ENCODE measurements around the gene PPP2R2B.

PPP2R2B gene

DNA sequence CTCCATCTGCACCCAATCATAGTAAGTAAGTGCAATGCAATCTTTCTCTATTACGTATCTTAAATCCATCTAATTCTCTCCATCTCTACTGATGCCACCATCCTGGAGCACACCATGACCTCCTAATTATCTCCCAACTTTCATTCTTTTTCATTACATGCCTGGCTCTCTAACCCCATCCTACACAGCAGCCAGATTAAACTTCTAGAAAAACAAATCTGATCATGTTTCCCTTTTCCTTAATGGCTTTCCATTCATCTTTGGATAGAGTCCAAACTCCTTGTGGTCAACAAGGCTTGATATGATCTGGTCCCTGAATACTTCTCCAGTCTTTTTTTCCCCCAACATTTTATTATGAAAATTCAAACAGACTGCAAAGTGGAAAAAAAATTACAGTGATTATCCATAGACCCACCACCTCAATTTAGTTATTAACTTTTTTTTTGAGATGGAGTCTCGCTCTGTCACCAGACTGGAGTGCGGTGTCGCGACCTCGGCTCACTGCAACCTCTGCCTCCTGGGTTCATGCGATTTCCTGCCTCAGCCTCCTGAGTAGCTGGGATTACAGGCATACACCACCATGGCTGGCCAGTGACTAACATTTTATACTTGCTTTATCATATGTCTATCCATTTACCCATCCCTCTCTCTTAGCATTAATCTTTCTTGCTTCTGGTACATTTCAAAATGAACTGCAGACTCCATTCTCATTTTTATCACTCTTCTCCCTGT lies 5.2 kb downstream of the PPP2R2B start:
- no peaks in the 10 kb centered on the region for H3K36me3 ChIP-seq (replicated peaks; ENCODE audit: insufficient read depth, low read length)
- no peaks in the 10 kb centered on the region for H3K27me3 ChIP-seq (replicated peaks; ENCODE audit: insufficient read depth, low read length)
- no peaks in the 10 kb centered on the region for H4K20me1 ChIP-seq (ENCODE audit: insufficient read depth, low read length)
- no peak overlapping the region for H3K9ac ChIP-seq (ENCODE audit: low read length)
- no peak for TF ChIP-seq EZH2 (optimal IDR thresholded peaks at IDR 0.05; ENCODE audit: low read depth, low read length)
- no peak for TF ChIP-seq EZH2phosphoT487 (IDR thresholded peaks at IDR 0.05; ENCODE audit: low read length)
- TF ChIP-seq, protein P1, sequence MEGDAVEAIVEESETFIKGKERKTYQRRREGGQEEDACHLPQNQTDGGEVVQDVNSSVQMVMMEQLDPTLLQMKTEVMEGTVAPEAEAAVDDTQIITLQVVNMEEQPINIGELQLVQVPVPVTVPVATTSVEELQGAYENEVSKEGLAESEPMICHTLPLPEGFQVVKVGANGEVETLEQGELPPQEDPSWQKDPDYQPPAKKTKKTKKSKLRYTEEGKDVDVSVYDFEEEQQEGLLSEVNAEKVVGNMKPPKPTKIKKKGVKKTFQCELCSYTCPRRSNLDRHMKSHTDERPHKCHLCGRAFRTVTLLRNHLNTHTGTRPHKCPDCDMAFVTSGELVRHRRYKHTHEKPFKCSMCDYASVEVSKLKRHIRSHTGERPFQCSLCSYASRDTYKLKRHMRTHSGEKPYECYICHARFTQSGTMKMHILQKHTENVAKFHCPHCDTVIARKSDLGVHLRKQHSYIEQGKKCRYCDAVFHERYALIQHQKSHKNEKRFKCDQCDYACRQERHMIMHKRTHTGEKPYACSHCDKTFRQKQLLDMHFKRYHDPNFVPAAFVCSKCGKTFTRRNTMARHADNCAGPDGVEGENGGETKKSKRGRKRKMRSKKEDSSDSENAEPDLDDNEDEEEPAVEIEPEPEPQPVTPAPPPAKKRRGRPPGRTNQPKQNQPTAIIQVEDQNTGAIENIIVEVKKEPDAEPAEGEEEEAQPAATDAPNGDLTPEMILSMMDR (IDR thresholded peaks at IDR 0.05; ENCODE audit: low read length), result no peak
- peaks cover 12% of the 10 kb centered on the region for H3K4me1 ChIP-seq (ENCODE audit: low read length)
- no peak for DNase-seq
- peaks cover 18% of the 10 kb centered on the region for H3F3A ChIP-seq (ENCODE audit: insufficient read depth, low read length)
- no peaks in the 10 kb centered on the region for H3K9me3 ChIP-seq (replicated peaks; ENCODE audit: insufficient read depth, low read length)
- no peak overlapping the region for H3K4me2 ChIP-seq (ENCODE audit: low read depth, low read length)
- no peak overlapping the region for H3K4me3 ChIP-seq (ENCODE audit: low read length)
- no peaks in the 10 kb centered on the region for H3K9me2 ChIP-seq (replicated peaks; ENCODE audit: insufficient read depth, low read length)
- H3K79me2 ChIP-seq (ENCODE audit: low read length), result no peaks in the 10 kb centered on the region
- H3K27ac ChIP-seq (ENCODE audit: low read length), result no peak overlapping the region
- H2AFZ ChIP-seq (ENCODE audit: low read length), result no peak overlapping the region

DNA sequence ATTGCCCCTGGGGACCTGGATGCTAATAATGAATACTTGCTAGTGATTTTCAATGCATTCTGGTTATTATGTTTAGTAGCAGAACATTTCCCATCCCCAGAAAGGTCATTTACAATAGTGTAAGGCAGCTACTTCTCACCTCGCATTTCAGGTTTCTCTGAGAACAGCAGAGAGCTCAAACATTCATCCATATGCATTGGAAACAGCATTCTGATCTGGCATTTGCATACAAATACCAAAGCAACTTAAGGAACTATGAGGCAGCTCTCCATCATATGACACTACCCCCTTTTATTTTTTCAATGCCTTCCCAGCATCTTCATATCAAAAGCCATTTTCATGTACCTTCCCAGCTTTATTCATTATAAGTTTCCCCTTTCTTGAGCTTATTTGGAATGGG lies 6.4 kb downstream of the PPP2R2B start:
- H3K4me2 ChIP-seq (ENCODE audit: low read depth, low read length), result no peak overlapping the region
- H3K36me3 ChIP-seq (replicated peaks; ENCODE audit: insufficient read depth, low read length), result no peaks in the 10 kb centered on the region
- H3K79me2 ChIP-seq (ENCODE audit: low read length), result no peaks in the 10 kb centered on the region
- H3F3A ChIP-seq (ENCODE audit: insufficient read depth, low read length), result peaks cover 10% of the 10 kb centered on the region
- no peak for DNase-seq
- no peaks in the 10 kb centered on the region for H4K20me1 ChIP-seq (ENCODE audit: insufficient read depth, low read length)
- no peak overlapping the region for H3K27ac ChIP-seq (ENCODE audit: low read length)
- TF ChIP-seq EZH2phosphoT487 (IDR thresholded peaks at IDR 0.05; ENCODE audit: low read length), result no peak
- TF ChIP-seq EZH2 (optimal IDR thresholded peaks at IDR 0.05; ENCODE audit: low read depth, low read length), result no peak
- TF ChIP-seq, protein P1 (IDR thresholded peaks at IDR 0.05; ENCODE audit: low read length), result no peak
- H3K4me1 ChIP-seq (ENCODE audit: low read length), result peaks cover 16% of the 10 kb centered on the region
- no peak overlapping the region for H2AFZ ChIP-seq (ENCODE audit: low read length)
- H3K9me2 ChIP-seq (replicated peaks; ENCODE audit: insufficient read depth, low read length), result no peaks in the 10 kb centered on the region
- H3K27me3 ChIP-seq (replicated peaks; ENCODE audit: insufficient read depth, low read length), result no peaks in the 10 kb centered on the region
- H3K4me3 ChIP-seq (ENCODE audit: low read length), result no peak overlapping the region
- no peaks in the 10 kb centered on the region for H3K9me3 ChIP-seq (replicated peaks; ENCODE audit: insufficient read depth, low read length)
- H3K9ac ChIP-seq (ENCODE audit: low read length), result no peak overlapping the region

DNA sequence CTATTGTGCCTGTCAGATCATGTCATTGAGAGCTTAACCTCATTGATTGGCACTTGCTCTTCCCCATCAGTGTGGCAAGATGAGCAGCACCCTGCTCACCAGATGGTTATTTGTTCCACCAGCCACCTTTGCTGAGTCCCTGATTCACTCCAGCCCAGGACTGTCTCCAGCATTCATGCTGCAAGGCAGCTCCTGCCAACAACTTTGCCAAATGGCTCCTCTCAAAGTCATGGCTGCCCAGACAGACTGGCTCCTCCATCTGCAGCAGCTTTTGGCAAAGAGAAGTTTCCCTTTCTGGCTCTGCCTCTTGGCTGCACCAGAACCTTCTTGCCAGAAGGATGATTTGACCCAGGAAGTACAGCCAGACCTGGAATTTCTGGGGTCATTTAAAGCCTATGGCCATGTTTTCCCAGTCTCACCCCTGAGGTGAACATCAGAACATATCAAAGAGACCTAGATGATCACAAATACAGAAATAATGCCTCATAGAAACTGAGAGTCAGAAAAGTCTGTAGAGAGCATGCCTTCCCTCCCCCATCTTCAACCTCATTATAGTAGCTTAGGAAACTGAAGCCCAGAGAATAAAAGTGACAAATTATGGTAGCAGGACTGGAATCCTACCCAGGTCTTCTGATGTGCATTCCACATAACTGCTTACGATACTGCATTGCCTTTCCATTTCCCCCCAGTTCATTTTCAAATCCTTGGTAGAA lies 10.4 kb downstream of the PPP2R2B start:
- Histone ChIP-seq H3K9me2 (replicated peaks; ENCODE audit: insufficient read depth, low read length) (no peaks in the 10 kb centered on the region), H2AFZ (ENCODE audit: low read length) (no peak overlapping the region), H3K36me3 (replicated peaks; ENCODE audit: insufficient read depth, low read length) (no peaks in the 10 kb centered on the region), H3K79me2 (ENCODE audit: low read length) (no peaks in the 10 kb centered on the region), H3K9me3 (replicated peaks; ENCODE audit: insufficient read depth, low read length) (no peaks in the 10 kb centered on the region), H3F3A (ENCODE audit: insufficient read depth, low read length) (no peaks in the 10 kb centered on the region), H4K20me1 (ENCODE audit: insufficient read depth, low read length) (no peaks in the 10 kb centered on the region), H3K27me3 (replicated peaks; ENCODE audit: insufficient read depth, low read length) (no peaks in the 10 kb centered on the region), H3K9ac (ENCODE audit: low read length) (no peak overlapping the region), H3K4me2 (ENCODE audit: low read depth, low read length) (no peak overlapping the region), H3K4me3 (ENCODE audit: low read length) (no peak overlapping the region), H3K4me1 (ENCODE audit: low read length) (peaks cover 9% of the 10 kb centered on the region; the same call in 1 of the 2 replicates), H3K27ac (ENCODE audit: low read length) (no peak overlapping the region)
- no peak for TF ChIP-seq EZH2phosphoT487 (IDR thresholded peaks at IDR 0.05; ENCODE audit: low read length)
- TF ChIP-seq, protein P1 (IDR thresholded peaks at IDR 0.05; ENCODE audit: low read length), result no peak
- no peak for TF ChIP-seq EZH2 (optimal IDR thresholded peaks at IDR 0.05; ENCODE audit: low read depth, low read length)
- DNase-seq, result no peak
